WERI-Rb-1 (cell line): ENCODE data around the gene MALT1.
"Not testable (repeated sequence)": the region's sequence is repeated elsewhere in the genome, so short reads cannot be mapped to it uniquely, and the experiment has no call there.

Source experiments
- DNase-seq: peaks from one replicate; pipeline ENCODE4 v3.0.0-alpha.2; 2020
- H3K27ac ChIP-seq: fragments of 250-450 bp; sonication (Bioruptor Pico); 2 replicates; pipeline ENCODE4 v1.5.1; 2020; ENCODE audit warnings: mild to moderate bottlenecking, moderate library complexity
- H3K27me3 ChIP-seq: fragments of 250-450 bp; sonication (Bioruptor Pico); 2 replicates; pipeline ENCODE4 v1.5.1; 2021; ENCODE audit warnings: mild to moderate bottlenecking, low read depth, moderate library complexity; ENCODE audit not compliant: insufficient read depth, severe bottlenecking
- H3K36me3 ChIP-seq: fragments of 250-450 bp; sonication (Bioruptor Pico); 2 replicates; pipeline ENCODE4 v1.5.1; 2020; ENCODE audit warnings: mild to moderate bottlenecking, moderate library complexity
- H3K4me3 ChIP-seq: 2 replicates; pipeline ENCODE4 v1.5.1; 2011; ENCODE audit warnings: low read depth, mild to moderate bottlenecking, control low read depth, low read length
- H3K9me3 ChIP-seq: fragments of 250-450 bp; sonication (Bioruptor Pico); 2 replicates; pipeline ENCODE4 v1.5.1; 2021; ENCODE audit warnings: mild to moderate bottlenecking, moderate library complexity; ENCODE audit not compliant: severe bottlenecking
- CTCF ChIP-seq: IDR thresholded peaks from 2 replicates; pipeline ENCODE4 v1.5.1; 2011; ENCODE audit warnings: low read depth, mild to moderate bottlenecking, control low read depth, inconsistent platforms, low read length

MALT1 gene

GRCh38 chr18:58753976-58754375 lies 82.7 kb downstream of the MALT1 start:
- no peak for DNase-seq

GRCh38 chr18:58754544-58755068 lies 83.3 kb downstream of the MALT1 start:
- peaks cover 14% of the 10 kb centered on the region for H3K36me3 ChIP-seq
- H3K9me3 ChIP-seq, result peaks cover 2% of the 10 kb centered on the region
- no peaks in the 10 kb centered on the region for H3K27me3 ChIP-seq
- no peak for TF ChIP-seq CTCF
- DNase-seq, result no peak
- no peak overlapping the region for H3K4me3 ChIP-seq
- no peak overlapping the region for H3K27ac ChIP-seq

More at GRCh38 chr18:58753976-58754375, 82.7 kb downstream of the MALT1 start:
- Histone ChIP-seq H3K36me3 (peaks cover 20% of the 10 kb centered on the region), H3K4me3 (no peak overlapping the region), H3K27me3 (no peaks in the 10 kb centered on the region), H3K9me3 (no peaks in the 10 kb centered on the region), H3K27ac (no peak overlapping the region)
- no peak for TF ChIP-seq CTCF

- H3K36me3 ChIP-seq, result peaks cover 5% of the 10 kb centered on the region; the same call in 1 of the 2 replicates
- no peak for TF ChIP-seq CTCF
- no peak overlapping the region for H3K27ac ChIP-seq
- DNase-seq, result no peak
- no peak overlapping the region for H3K4me3 ChIP-seq
- H3K27me3 ChIP-seq, result no peaks in the 10 kb centered on the region
- peaks cover 2% of the 10 kb centered on the region for H3K9me3 ChIP-seq
These were observed 84.2 kb downstream of the MALT1 start for GRCh38 chr18:58755304-58756010.

GRCh38 chr18:58756148-58756547 lies 84.9 kb downstream of the MALT1 start:
- DNase-seq, result no peak
- H3K27ac ChIP-seq, result no peak overlapping the region
- H3K27me3 ChIP-seq, result no peaks in the 10 kb centered on the region
- no peaks in the 10 kb centered on the region for H3K36me3 ChIP-seq
- no peak overlapping the region for H3K4me3 ChIP-seq
- peaks cover 2% of the 10 kb centered on the region for H3K9me3 ChIP-seq
- TF ChIP-seq CTCF, result no peak

GRCh38 chr18:58756596-58757240 lies 85.5 kb downstream of the MALT1 start:
- peaks cover 2% of the 10 kb centered on the region for H3K9me3 ChIP-seq
- no peaks in the 10 kb centered on the region for H3K27me3 ChIP-seq
- no peak overlapping the region for H3K4me3 ChIP-seq
- no peak for TF ChIP-seq CTCF
- DNase-seq, result no peak
- no peaks in the 10 kb centered on the region for H3K36me3 ChIP-seq
- no peak overlapping the region for H3K27ac ChIP-seq

- not testable (repeated sequence) for H3K27ac ChIP-seq, DNase-seq, H3K9me3 ChIP-seq, H3K27me3 ChIP-seq, H3K36me3 ChIP-seq, H3K4me3 ChIP-seq
These were observed 86.1 kb downstream of the MALT1 start for GRCh38 chr18:58757351-58757750.
